HepG2 (cell line): ENCODE data around the gene COPS8.

Experiments used
- CTCF ChIP-seq: sonication (generic); formaldehyde crosslinking; IDR thresholded peaks from 2 replicates; pipeline ENCODE4 v1.5.0; 2020; ENCODE audit warnings: mild to moderate bottlenecking, missing genetic modification reagents, moderate library complexity
- EZH2 ChIP-seq: conservative IDR thresholded peaks from 2 replicates; pipeline ENCODE4 v1.6.1; 2012; ENCODE audit warnings: mild to moderate bottlenecking, low read depth, low read length, moderate library complexity
- SMC3 ChIP-seq: IDR thresholded peaks from 2 replicates; pipeline ENCODE4 v1.6.1; 2011; ENCODE audit warnings: low read length, improper control_type of control experiment
- ZFX ChIP-seq: sonication (generic); formaldehyde crosslinking; IDR thresholded peaks from 2 replicates; pipeline ENCODE4 v1.4.0; 2020; ENCODE audit warnings: mild to moderate bottlenecking, low read depth, missing genetic modification reagents, moderate library complexity
- TF ChIP-seq, protein P1 (sequence below): sonication (generic); formaldehyde crosslinking; IDR thresholded peaks from 2 replicates; pipeline ENCODE4 v1.5.0; 2020; ENCODE audit warnings: missing genetic modification reagents

DNA sequence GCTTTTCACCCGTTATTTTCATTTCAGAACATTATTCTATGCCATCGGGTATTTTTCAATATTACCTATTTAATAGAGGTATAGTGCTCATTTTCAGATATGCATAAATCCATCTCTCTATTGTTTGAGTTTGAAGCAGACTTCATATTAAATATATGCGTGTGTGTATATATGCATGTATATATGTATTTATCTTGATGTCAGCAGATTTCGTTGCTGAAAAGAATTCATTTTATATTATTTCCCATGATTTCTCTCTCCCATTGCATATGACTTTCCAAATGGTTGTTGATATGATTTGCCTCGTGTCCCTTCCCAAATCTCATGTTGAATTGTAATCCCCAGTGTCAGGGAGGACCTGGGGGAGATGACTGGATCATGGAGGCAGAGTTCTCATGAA lies 28.6 kb upstream of the COPS8 start:
- TF ChIP-seq CTCF (CRISPR knock-in tag) (no peak), ZFX (CRISPR knock-in tag) (no peak), EZH2 (no peak), SMC3 (no peak)
- TF ChIP-seq, protein P1, sequence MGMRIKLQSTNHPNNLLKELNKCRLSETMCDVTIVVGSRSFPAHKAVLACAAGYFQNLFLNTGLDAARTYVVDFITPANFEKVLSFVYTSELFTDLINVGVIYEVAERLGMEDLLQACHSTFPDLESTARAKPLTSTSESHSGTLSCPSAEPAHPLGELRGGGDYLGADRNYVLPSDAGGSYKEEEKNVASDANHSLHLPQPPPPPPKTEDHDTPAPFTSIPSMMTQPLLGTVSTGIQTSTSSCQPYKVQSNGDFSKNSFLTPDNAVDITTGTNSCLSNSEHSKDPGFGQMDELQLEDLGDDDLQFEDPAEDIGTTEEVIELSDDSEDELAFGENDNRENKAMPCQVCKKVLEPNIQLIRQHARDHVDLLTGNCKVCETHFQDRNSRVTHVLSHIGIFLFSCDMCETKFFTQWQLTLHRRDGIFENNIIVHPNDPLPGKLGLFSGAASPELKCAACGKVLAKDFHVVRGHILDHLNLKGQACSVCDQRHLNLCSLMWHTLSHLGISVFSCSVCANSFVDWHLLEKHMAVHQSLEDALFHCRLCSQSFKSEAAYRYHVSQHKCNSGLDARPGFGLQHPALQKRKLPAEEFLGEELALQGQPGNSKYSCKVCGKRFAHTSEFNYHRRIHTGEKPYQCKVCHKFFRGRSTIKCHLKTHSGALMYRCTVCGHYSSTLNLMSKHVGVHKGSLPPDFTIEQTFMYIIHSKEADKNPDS (CRISPR knock-in tag): no peak
